Panc1 (cell line): ENCODE data around the gene B3GAT3. TPM values are rescaled to one million over a fixed set of nuclear protein-coding genes. Genes with fewer than 3 reads are reported as not detected.
A peak's percentile ranks its signal among the peaks of the same experiment; 100 is the strongest.

Experiments used
- ATAC-seq: fragments of 200-7000 bp; cut with Tn5 transposase; 2 replicates; pipeline ENCODE4 v1.9.1; 2020; ENCODE audit warnings: mild to moderate bottlenecking, moderate library complexity
- BruUV-seq: library from RNA; stranded (reverse); fragments of 400-500 nt; replicated peaks from 2 replicates; lab custom pipeline; 2021; lab: Mats Ljungman, UMichigan
- CTCF ChIA-PET: fragments of 300-600 bp; sonication (Branson Sonifier 250); formaldehyde crosslinking; loops from one replicate; lab custom pipeline; 2022; ENCODE audit warnings: antibody characterized with exemption; lab: Charles Lee
- POLR2A ChIA-PET: fragments of 300-600 bp; sonication (Branson Sonifier 250); formaldehyde crosslinking; loops from one replicate; lab custom pipeline; 2022; ENCODE audit warnings: antibody characterized with exemption; lab: Charles Lee
- DNase-seq: peaks from one replicate; pipeline ENCODE4 v3.0.0-alpha.2; 2010; ENCODE audit warnings: low read depth, low spot score
- H3K27ac ChIP-seq: 2 replicates; pipeline ENCODE4 v1.5.1; 2011; ENCODE audit warnings: mild to moderate bottlenecking, low read length, inconsistent platforms
- H3K27me3 ChIP-seq: fragments of 200-500 bp; sonication (Bioruptor generic); 2 replicates; pipeline ENCODE4 v1.6.0; 2014; ENCODE audit warnings: low read length, inconsistent platforms; ENCODE audit not compliant: control insufficient read depth, insufficient read depth
- H3K36me3 ChIP-seq: fragments of 200-500 bp; sonication (Bioruptor generic); 2 replicates; pipeline ENCODE4 v1.5.1; 2014; ENCODE audit warnings: inconsistent platforms, mild to moderate bottlenecking, low read length, moderate library complexity; ENCODE audit not compliant: control insufficient read depth, insufficient read depth
- H3K4me1 ChIP-seq: 2 replicates; pipeline ENCODE4 v1.5.1; 2011; ENCODE audit warnings: inconsistent platforms, mild to moderate bottlenecking, low read length, moderate library complexity; ENCODE audit not compliant: control insufficient read depth, insufficient read depth
- H3K4me3 ChIP-seq, 2 experiments: 2 replicates each; pipeline ENCODE4 v1.5.1; 2011 to 2012; ENCODE audit warnings: low read depth in 2 of 2, low read length in 2 of 2, mild to moderate bottlenecking in 2 of 2, inconsistent platforms in 1 of 2, moderate library complexity in 1 of 2
- H3K9me3 ChIP-seq: fragments of 200-500 bp; sonication (Bioruptor generic); 2 replicates; pipeline ENCODE4 v1.5.1; 2014; ENCODE audit warnings: low read depth, mild to moderate bottlenecking, inconsistent platforms, low read length, moderate library complexity; ENCODE audit not compliant: control insufficient read depth, insufficient read depth
- CTCF ChIP-seq: fragments of 450-650 bp; IDR thresholded peaks from 2 replicates; pipeline ENCODE4 v1.5.1; 2017; ENCODE audit warnings: mild to moderate bottlenecking
- POLR2AphosphoS5 ChIP-seq: IDR thresholded peaks from 2 replicates; pipeline ENCODE4 v1.6.1; 2012; ENCODE audit warnings: mild to moderate bottlenecking, low read depth, low read length, moderate library complexity
- REST ChIP-seq, 2 experiments: IDR thresholded peaks; 2 replicates each; pipeline ENCODE4 v1.6.1; 2011 to 2012; ENCODE audit warnings: low read depth in 2 of 2, control low read depth in 1 of 2, low read length in 1 of 2, mild to moderate bottlenecking in 1 of 2, moderate library complexity in 1 of 2; ENCODE audit not compliant: insufficient read depth in 1 of 2
- SIN3A ChIP-seq: IDR thresholded peaks from 2 replicates; pipeline ENCODE4 v1.6.1; 2012; ENCODE audit warnings: low read depth, mild to moderate bottlenecking, low read length, moderate library complexity, borderline replicate concordance; ENCODE audit not compliant: insufficient read depth
- TCF7L2 ChIP-seq: IDR thresholded peaks from 2 replicates; pipeline ENCODE4 v1.6.1; 2011; ENCODE audit warnings: mild to moderate bottlenecking, low read depth, low read length, inconsistent platforms
- in situ Hi-C: cut with HindIII; loops from 2 replicates; pipeline ENCODE4 v1.10.0; 2016; ENCODE audit warnings: low sequenced_read_pairs, low pct_unique_long_range_greater_than_20kb
- intact Hi-C: fragments of 100-400 bp; cut with micrococcal nuclease; formaldehyde crosslinking; loops from one replicate; pipeline ENCODE4 v1.10.0; 2022; ENCODE audit not compliant: unreplicated experiment
- total RNA-seq: library from RNA; stranded (reverse); gene quantifications from one replicate; pipeline ENCODE4 v1.2.1, GENCODE V29; 2021; ENCODE audit not compliant: unreplicated experiment

B3GAT3 gene
- total RNA-seq, 1 experiment from 2014 or later: 68.2 TPM

GRCh38 chr11:62613291-62613778 lies 8.5 kb downstream of the B3GAT3 start:
- no TSS peak for BruUV-seq
- POLR2A ChIA-PET: no interaction called here
- H3K4me1 ChIP-seq: peaks cover 21% of the 10 kb centered on the region
- H3K36me3 ChIP-seq: no peaks in the 10 kb centered on the region; the same call in 1 of the 2 replicates
- DNase-seq (no peak), ATAC-seq (peak; percentile 14; the same call in 1 of the 2 replicates)
- H3K9me3 ChIP-seq: no peaks in the 10 kb centered on the region
- in situ Hi-C loops: no loop called here
- TF ChIP-seq SIN3A: no peak
- no peak for TF ChIP-seq CTCF
- TF ChIP-seq REST (IDR thresholded peaks at IDR 0.05; ENCODE audit: insufficient read depth in 1 of 2, low read depth in 2 of 2, low read length in 1 of 2): no peak
- TF ChIP-seq POLR2AphosphoS5: no peak
- no peak for TF ChIP-seq TCF7L2
- H3K27me3 ChIP-seq: no peaks in the 10 kb centered on the region
- H3K27ac ChIP-seq: peak overlapping the region; percentile 63
- CTCF ChIA-PET: interaction anchor here (0.7 kb wide), 1 partner anchor 189 kb away, joined by 3 read pairs; no protein-coding TSS in a partner anchor
- intact Hi-C loops: no loop called here
- no peak overlapping the region; a peak in 1 of 4 replicates for H3K4me3 ChIP-seq

- Histone ChIP-seq H3K4me1 (peaks cover 21% of the 10 kb centered on the region), H3K27ac (peak within 1 kb of the TSS; percentile 90), H3K4me3 (peak within 1 kb of the TSS; percentile 80 to 87), H3K9me3 (no peaks in the 10 kb centered on the region), H3K27me3 (no peaks in the 10 kb centered on the region), H3K36me3 (no peaks in the 10 kb centered on the region; the same call in 1 of the 2 replicates)
- TF ChIP-seq TCF7L2: no peak
- peak; percentile 88; the same call in 1 of the 2 replicates for TF ChIP-seq SIN3A
- TF ChIP-seq REST (IDR thresholded peaks at IDR 0.05; ENCODE audit: insufficient read depth in 1 of 2, low read depth in 2 of 2, low read length in 1 of 2): no peak
- peak; percentile 100 for TF ChIP-seq CTCF
- TF ChIP-seq POLR2AphosphoS5: peak; percentile 44; the same call in 1 of the 2 replicates
- ATAC-seq (peak; percentile 87), DNase-seq (no peak)
- ChIA-PET POLR2A (interaction anchor here (0.6 to 0.7 kb wide), 2 partner anchors 28 to 260 kb away, joined by 8 read pairs; no protein-coding TSS in a partner anchor), CTCF (interaction anchor here (0.7 to 1.2 kb wide), 4 partner anchors 11 to 52 kb away, joined by 5 to 8 read pairs (median 6); partner anchors contain the start of genes C11orf98 and MTA2)
- no TSS peak for BruUV-seq
- intact Hi-C loops (no loop called here), in situ Hi-C loops (no loop called here)
Observed at GRCh38 chr11:62612366-62613290, 9.2 kb downstream of the B3GAT3 start, which contains the start of the genes EML3 and ROM1. EML3 (minus strand) TSS chr11:62612775; CDS start chr11:62612457, 318 bp downstream. ROM1 (plus strand) TSS chr11:62613257; CDS start chr11:62613282, 25 bp downstream.
